ENCODE measurements around the gene MBD2. TPM values are rescaled to one million over a fixed set of nuclear protein-coding genes. Genes with fewer than 3 reads are reported as not detected.
"Not testable (repeated sequence)": the region's sequence is repeated elsewhere in the genome, so short reads cannot be mapped to it uniquely, and the experiment has no call there.

The MBD2 gene
- total RNA-seq (2014; rRNA removed; shearing (Covaris generic)): 55.9 and 61.0 TPM in 2 replicates

- peak within 1 kb of the TSS; percentile 55 for H3K4me3 ChIP-seq (ENCODE audit: insufficient read depth, low read depth, low read length)
- no peaks in the 10 kb centered on the region for H3K36me3 ChIP-seq (replicated peaks; ENCODE audit: control insufficient read depth, insufficient read depth, low read length)
- no peaks in the 10 kb centered on the region for H3K27me3 ChIP-seq (ENCODE audit: control insufficient read depth, insufficient read depth, low read length)
- DNase-seq: peak; percentile 98
Measured at GRCh38 chr18:54224379-54225014, at the start of gene MBD2. Gene MBD2 (minus strand): TSS chr18:54224669. CDS start chr18:54224559, 110 bp downstream.

- Histone ChIP-seq H3K4me3 (ENCODE audit: insufficient read depth, low read depth, low read length) (peak overlapping the region; percentile 80), H3K27me3 (ENCODE audit: control insufficient read depth, insufficient read depth, low read length) (no peaks in the 10 kb centered on the region), H3K36me3 (replicated peaks; ENCODE audit: control insufficient read depth, insufficient read depth, low read length) (0 out of 2 replicates have a peak, but pooled peaks cover 1% of the 10 kb centered on the region)
- DNase-seq: peak; percentile 59
Measured at GRCh38 chr18:54269893-54270844, 45.7 kb upstream of the MBD2 start.

DNA sequence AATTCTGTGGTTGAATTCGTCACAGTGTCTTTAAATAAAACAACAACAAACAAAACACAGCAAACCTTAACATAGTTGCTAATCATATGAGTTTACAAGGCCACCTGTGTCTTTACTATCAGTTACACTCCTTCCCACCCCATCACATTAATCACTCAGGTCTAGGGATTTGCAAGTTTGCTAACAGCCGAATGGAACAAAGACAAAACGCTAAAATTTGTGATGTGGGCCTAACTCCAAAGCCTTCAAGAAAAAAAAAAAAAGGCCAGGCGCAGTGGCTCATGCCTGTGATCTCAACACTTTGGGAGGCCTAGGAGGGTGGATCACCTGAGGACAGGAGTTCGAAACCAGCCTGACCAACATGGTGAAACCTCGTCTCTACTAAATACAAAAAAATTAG, 44.3 kb upstream of the MBD2 start:
- no peak for DNase-seq
- peak overlapping the region; percentile 80 for H3K4me3 ChIP-seq (ENCODE audit: insufficient read depth, low read depth, low read length)

DNA sequence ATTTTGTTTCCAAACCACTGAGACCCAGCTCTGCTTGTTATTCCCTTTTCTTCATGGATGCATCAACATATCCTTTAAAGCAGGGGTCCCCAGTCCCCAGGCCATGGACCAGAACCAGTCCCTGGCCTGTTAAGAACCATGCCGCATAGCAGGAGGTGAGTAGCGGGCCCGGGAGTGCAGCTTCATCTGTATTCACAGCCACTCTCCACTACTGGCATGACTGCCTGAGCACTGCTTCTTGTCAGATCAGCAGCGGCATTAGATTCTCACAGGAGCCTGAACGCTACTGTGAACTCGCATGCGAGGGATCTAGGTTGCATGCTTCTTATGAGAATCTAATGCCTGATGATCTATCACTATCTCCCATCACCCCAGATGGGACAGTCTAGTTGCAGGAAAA, 43.2 kb upstream of the MBD2 start:
- H3K36me3 ChIP-seq (replicated peaks; ENCODE audit: control insufficient read depth, insufficient read depth, low read length): no peaks in the 10 kb centered on the region
- DNase-seq: no peak
- no peaks in the 10 kb centered on the region for H3K27me3 ChIP-seq (ENCODE audit: control insufficient read depth, insufficient read depth, low read length)
- H3K4me3 ChIP-seq (ENCODE audit: insufficient read depth, low read depth, low read length): no peak overlapping the region

More for the DNA sequence above, 44.3 kb upstream of the MBD2 start:
- no peaks in the 10 kb centered on the region for H3K36me3 ChIP-seq (replicated peaks; ENCODE audit: control insufficient read depth, insufficient read depth, low read length)
- no peaks in the 10 kb centered on the region for H3K27me3 ChIP-seq (ENCODE audit: control insufficient read depth, insufficient read depth, low read length)

DNA sequence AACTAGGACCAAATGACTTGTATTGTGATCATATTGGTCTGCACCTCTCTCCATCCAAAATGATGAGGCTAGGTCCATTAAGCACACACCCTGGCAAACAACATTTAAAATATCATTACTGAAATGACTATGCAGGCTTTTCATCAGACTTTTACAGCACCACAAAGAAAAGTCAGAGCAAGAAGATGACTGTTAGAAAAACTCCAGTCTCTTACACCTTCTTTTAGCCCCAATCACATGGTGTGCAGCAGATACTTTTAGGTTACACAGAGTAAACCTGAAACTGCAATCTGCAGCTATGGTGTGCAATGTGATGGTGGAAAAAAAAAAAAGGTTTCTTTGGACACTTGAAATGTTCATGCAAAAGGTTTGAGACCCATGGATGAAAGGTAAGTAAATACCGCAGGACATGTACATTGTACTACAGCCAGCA, 39.5 kb upstream of the MBD2 start:
- DNase-seq: no peak
- Histone ChIP-seq H3K36me3 (replicated peaks; ENCODE audit: control insufficient read depth, insufficient read depth, low read length) (no peaks in the 10 kb centered on the region), H3K27me3 (ENCODE audit: control insufficient read depth, insufficient read depth, low read length) (no peaks in the 10 kb centered on the region), H3K4me3 (ENCODE audit: insufficient read depth, low read depth, low read length) (no peak overlapping the region)

GRCh38 chr18:54261894-54262293, 37.4 kb upstream of the MBD2 start:
- DNase-seq: no peak
- H3K4me3 ChIP-seq (ENCODE audit: insufficient read depth, low read depth, low read length): no peak overlapping the region
- H3K36me3 ChIP-seq (replicated peaks; ENCODE audit: control insufficient read depth, insufficient read depth, low read length): no peaks in the 10 kb centered on the region
- no peaks in the 10 kb centered on the region for H3K27me3 ChIP-seq (ENCODE audit: control insufficient read depth, insufficient read depth, low read length)

DNA sequence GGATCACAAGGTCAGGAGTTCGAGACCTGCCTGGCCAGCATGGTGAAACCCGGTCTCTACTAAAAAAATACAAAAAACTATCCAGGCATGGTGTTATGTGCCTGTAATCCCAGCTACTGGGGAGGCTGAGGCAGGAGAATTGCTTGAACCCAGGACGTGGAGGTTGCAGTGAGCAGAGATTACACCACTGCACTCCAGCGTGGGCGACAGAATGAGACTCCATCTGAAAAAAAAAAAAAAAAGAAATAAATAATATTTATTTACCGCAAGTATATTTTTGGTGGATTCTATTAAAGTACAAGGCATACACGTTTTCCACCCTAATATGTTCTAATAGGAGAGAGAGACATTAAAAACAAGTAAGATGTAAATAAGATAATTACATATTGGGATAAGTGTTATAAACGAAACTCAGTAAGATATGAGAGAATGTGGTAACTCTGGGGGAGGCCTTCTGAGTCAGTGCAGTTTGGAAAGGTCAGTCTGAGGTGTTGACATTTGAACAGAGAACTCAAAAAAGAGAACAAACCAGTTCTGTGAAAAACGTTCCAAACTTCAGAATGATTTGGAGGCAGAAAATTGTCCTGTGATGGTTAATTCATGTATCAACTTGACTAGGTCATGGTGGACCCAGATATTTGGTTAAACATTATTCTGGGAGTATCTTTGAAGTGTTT, 36.1 kb upstream of the MBD2 start:
- H3K4me3 ChIP-seq (ENCODE audit: insufficient read depth, low read depth, low read length): no peak overlapping the region
- no peaks in the 10 kb centered on the region for H3K36me3 ChIP-seq (replicated peaks; ENCODE audit: control insufficient read depth, insufficient read depth, low read length)
- H3K27me3 ChIP-seq (ENCODE audit: control insufficient read depth, insufficient read depth, low read length): no peaks in the 10 kb centered on the region
- no peak for DNase-seq

- not testable (repeated sequence) for H3K4me3 ChIP-seq (ENCODE audit: insufficient read depth, low read depth, low read length); DNase-seq; H3K27me3 ChIP-seq (ENCODE audit: control insufficient read depth, insufficient read depth, low read length); H3K36me3 ChIP-seq (replicated peaks; ENCODE audit: control insufficient read depth, insufficient read depth, low read length)
Measured at GRCh38 chr18:54257818-54258217, 33.3 kb upstream of the MBD2 start.

DNA sequence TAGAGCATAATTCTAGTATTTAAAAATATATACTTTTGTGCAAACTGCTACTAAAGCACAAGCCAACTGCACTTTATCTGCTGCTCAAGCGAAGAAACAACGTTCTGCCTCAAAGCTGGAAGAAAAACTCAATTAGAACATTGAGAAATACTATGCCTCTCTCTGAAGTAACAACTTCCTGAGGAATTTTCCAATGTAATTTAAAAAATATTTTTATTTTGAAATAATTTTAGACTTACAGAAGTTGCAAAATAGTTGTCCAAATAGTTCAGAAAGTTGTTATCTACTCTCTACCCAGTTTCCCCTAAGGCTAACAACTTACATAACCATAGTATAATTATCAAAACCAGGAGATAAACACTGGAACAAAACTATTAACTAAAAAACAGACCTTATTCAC, 32.5 kb upstream of the MBD2 start:
- no peak overlapping the region for H3K4me3 ChIP-seq (ENCODE audit: insufficient read depth, low read depth, low read length)
- DNase-seq: no peak
- no peaks in the 10 kb centered on the region for H3K36me3 ChIP-seq (replicated peaks; ENCODE audit: control insufficient read depth, insufficient read depth, low read length)
- no peaks in the 10 kb centered on the region for H3K27me3 ChIP-seq (ENCODE audit: control insufficient read depth, insufficient read depth, low read length)

DNA sequence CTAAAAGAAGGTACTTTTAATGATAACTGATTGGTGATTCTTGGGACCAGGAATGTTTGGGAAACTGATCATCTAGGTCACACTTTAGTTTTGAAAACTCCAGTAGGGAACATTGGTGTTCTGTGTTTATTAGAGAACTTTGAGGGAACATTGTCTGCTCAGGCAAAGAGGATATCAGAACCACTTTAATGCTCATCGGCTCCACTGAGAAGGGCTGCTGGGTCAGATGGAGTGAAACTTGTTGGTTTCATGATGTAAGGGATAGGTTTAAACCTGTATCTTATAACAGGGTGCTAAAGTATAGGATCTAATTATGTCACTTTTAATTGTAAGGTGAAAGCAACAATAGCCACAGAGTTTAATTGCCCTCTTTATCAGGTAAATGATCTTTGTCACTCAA, 30.7 kb upstream of the MBD2 start:
- H3K4me3 ChIP-seq (ENCODE audit: insufficient read depth, low read depth, low read length): no peak overlapping the region
- no peaks in the 10 kb centered on the region for H3K27me3 ChIP-seq (ENCODE audit: control insufficient read depth, insufficient read depth, low read length)
- H3K36me3 ChIP-seq (replicated peaks; ENCODE audit: control insufficient read depth, insufficient read depth, low read length): no peaks in the 10 kb centered on the region
- no peak for DNase-seq

DNA sequence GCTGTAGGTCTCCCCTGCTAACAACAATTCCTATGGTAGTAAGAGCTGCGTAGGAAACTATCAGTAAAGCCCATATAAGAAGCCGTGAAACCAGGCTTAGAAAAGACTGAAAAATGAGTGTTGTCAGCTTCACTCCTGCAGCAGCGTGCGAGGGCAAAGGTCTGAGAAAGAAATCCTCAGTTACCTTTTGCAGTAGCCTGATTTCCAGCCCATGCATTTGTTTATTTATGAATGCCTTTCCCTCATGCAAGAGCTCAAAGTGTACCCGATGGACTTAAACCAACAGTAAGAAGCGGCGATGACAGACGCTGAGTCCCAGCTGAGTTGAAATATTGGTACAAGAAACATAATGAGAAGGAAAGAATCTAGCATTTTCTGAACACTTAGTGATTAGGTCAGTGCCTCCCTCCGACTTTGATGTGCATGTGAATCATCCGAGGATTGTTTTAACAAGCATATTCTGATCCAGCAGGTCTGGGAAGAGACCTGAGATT, 29.8 kb upstream of the MBD2 start:
- no peak overlapping the region for H3K4me3 ChIP-seq (ENCODE audit: insufficient read depth, low read depth, low read length)
- no peaks in the 10 kb centered on the region for H3K36me3 ChIP-seq (replicated peaks; ENCODE audit: control insufficient read depth, insufficient read depth, low read length)
- no peak for DNase-seq
- H3K27me3 ChIP-seq (ENCODE audit: control insufficient read depth, insufficient read depth, low read length): no peaks in the 10 kb centered on the region

- Histone ChIP-seq H3K36me3 (replicated peaks; ENCODE audit: control insufficient read depth, insufficient read depth, low read length) (no peaks in the 10 kb centered on the region), H3K27me3 (ENCODE audit: control insufficient read depth, insufficient read depth, low read length) (no peaks in the 10 kb centered on the region), H3K4me3 (ENCODE audit: insufficient read depth, low read depth, low read length) (no peak overlapping the region)
- no peak for DNase-seq
Measured at GRCh38 chr18:54251606-54252390, 27.3 kb upstream of the MBD2 start.

DNA sequence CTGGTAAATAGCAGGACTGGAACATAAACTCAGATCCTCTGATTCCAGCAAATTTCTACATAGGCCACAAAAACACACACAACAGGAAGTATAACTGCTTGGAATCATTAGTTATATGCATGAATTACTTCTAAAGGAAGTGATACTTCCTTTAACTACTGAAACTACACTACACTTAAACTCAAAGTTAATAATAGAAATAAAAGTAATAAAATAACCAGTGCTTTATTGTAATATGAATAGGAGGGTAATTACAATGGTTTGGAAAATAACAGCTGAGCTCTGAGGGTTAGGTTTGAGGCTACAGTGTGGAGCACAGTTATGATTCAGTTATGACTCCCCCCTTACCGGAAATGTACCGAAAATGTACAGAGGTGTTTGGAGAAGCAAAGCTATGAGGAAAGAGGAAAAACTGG, 26.4 kb upstream of the MBD2 start:
- H3K36me3 ChIP-seq (replicated peaks; ENCODE audit: control insufficient read depth, insufficient read depth, low read length): no peaks in the 10 kb centered on the region
- DNase-seq: no peak
- no peaks in the 10 kb centered on the region for H3K27me3 ChIP-seq (ENCODE audit: control insufficient read depth, insufficient read depth, low read length)
- H3K4me3 ChIP-seq (ENCODE audit: insufficient read depth, low read depth, low read length): no peak overlapping the region

Data from H7 (cell line).